Right atrium auricular region (tissue), 2 donors: ENCODE data around the gene ECT2L. TPM values are rescaled to one million over a fixed set of nuclear protein-coding genes. Genes with fewer than 3 reads are reported as not detected.

Experiments
- DNase-seq: peaks from one replicate; pipeline ENCODE4 v3.0.0-alpha.2; 2019; ENCODE audit warnings: low spot score
- H3K27ac ChIP-seq, 2 donors: fragments of 200-600 bp; sonication (generic); 1 replicate in 1 of 2; 2 replicates in 1 of 2; pipeline ENCODE4 v1.5.1; 2016 to 2019
- H3K27me3 ChIP-seq, 2 donors: fragments of 200-600 bp; sonication (generic); one replicate each; pipeline versions ENCODE4 v1.5.1 to v1.6.0; 2017 to 2019
- H3K36me3 ChIP-seq: fragments of 200-600 bp; sonication (generic); one replicate; pipeline ENCODE4 v1.5.1; 2016
- H3K4me1 ChIP-seq, 2 donors: fragments of 200-600 bp; sonication (generic); one replicate each; pipeline versions ENCODE4 v1.5.1 to v1.6.0; 2017 to 2019
- H3K4me3 ChIP-seq, 2 donors: fragments of 200-600 bp; sonication (generic); 1 replicate in 1 of 2; 2 replicates in 1 of 2; pipeline ENCODE4 v1.5.1; 2017 to 2019; ENCODE audit warnings: mild to moderate bottlenecking in 1 of 2, moderate library complexity in 1 of 2
- H3K9me3 ChIP-seq, 2 donors: fragments of 200-600 bp; sonication (generic); one replicate each; pipeline ENCODE4 v1.5.1; 2019
- CTCF ChIP-seq, 2 donors: fragments of 200-600 bp; sonication (generic); IDR thresholded peaks; one replicate each; pipeline ENCODE4 v1.5.1; 2019; ENCODE audit warnings: antibody characterized with exemption in 2 of 2
- total RNA-seq, 2 donors: library from RNA; depleted of rRNA; stranded (reverse); fragments of >200 nt; gene quantifications; one replicate each; pipeline ENCODE4 v1.1.0, GENCODE V29; 2016

Gene ECT2L
- total RNA-seq, 2 donors from 2014 or later = 1.1 to 3.5 TPM

- Histone ChIP-seq H3K4me3 (no peak overlapping the region), H3K36me3 (no peaks in the 10 kb centered on the region), H3K4me1 (peaks cover 0 to 14% of the 10 kb centered on the region in 2 donors), H3K9me3 (no peaks in the 10 kb centered on the region), H3K27me3 (no peaks in the 10 kb centered on the region), H3K27ac (peak overlapping the region in 1 of 2 donors; percentile 48)
- no peak for TF ChIP-seq CTCF (IDR thresholded peaks at IDR 0.05)
- DNase-seq = no peak
These were observed 34.4 kb downstream of the ECT2L start for GRCh38 chr6:138830248-138830647.

GRCh38 chr6:138832182-138832581 is 36.3 kb downstream of the ECT2L start:
- Histone ChIP-seq H3K4me3 (no peak overlapping the region), H3K27ac (peak overlapping the region in 1 of 2 donors; percentile 72), H3K4me1 (peaks cover 0 to 16% of the 10 kb centered on the region in 2 donors), H3K36me3 (no peaks in the 10 kb centered on the region), H3K27me3 (no peaks in the 10 kb centered on the region), H3K9me3 (no peaks in the 10 kb centered on the region)
- no peak for TF ChIP-seq CTCF (IDR thresholded peaks at IDR 0.05)
- DNase-seq = no peak

DNA sequence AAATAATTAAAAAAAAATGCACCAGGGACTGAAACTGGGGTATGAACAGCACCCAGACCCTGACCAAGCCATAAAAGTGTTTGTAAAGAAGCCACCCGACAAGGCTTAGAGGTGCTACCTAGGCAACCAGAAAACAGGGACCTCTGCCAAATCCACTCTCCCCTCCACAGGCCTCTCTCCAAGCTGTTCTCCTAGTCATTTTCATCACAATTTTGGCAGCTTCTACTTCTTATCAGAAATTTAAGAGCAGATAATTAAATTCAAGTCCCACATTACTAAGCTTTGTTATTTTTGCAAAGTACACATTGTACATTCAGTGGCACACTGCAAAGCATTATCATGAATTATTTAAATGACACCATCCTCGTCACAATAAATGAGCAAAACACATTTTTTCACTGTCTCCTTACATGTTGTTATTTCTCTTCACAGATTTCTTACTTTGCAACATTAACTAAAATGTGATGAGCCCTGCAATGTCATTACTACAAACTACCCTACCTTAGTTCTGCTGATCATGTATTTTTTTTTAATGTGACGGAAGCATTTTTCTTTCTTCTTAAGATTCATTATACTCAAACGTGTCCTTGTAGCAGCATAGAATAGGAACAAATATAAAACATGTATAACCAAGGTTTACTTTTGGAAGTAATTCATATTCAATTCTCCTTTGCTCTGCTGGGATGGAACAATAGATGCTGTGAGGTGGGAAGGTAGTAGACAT is 38.1 kb downstream of the ECT2L start:
- Histone ChIP-seq H3K4me3 (peak overlapping the region in 1 of 2 donors; percentile 11), H3K27me3 (no peaks in the 10 kb centered on the region), H3K36me3 (no peaks in the 10 kb centered on the region), H3K9me3 (no peaks in the 10 kb centered on the region), H3K27ac (peak overlapping the region; percentile 53 to 72), H3K4me1 (peaks cover 0 to 16% of the 10 kb centered on the region in 2 donors)
- no peak for DNase-seq
- no peak for TF ChIP-seq CTCF (IDR thresholded peaks at IDR 0.05)

DNA sequence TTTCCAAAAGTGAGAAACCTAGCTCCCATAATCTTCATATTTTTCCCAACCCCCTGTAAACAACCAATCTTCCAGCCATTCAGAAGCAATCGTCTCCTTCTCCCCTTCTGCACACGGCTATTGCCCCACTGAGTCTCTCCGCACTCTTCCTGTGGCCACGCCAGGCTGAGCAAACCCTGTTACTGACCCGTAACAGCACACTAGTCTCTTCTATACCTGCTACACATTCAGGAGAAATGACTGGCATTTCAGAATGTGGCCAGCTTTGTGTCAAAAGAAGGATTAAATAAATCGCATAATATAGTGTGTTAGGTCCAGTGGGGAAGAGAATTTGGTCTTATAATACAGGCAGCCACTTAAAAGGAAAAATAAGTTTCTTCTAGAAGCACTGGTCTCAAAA is 41.4 kb downstream of the ECT2L start:
- H3K27me3 ChIP-seq = no peaks in the 10 kb centered on the region
- no peak for DNase-seq
- H3K4me3 ChIP-seq = no peak overlapping the region
- no peak for TF ChIP-seq CTCF (IDR thresholded peaks at IDR 0.05)
- H3K27ac ChIP-seq = no peak overlapping the region
- no peaks in the 10 kb centered on the region for H3K9me3 ChIP-seq
- H3K36me3 ChIP-seq = no peaks in the 10 kb centered on the region
- H3K4me1 ChIP-seq = peaks cover 0 to 16% of the 10 kb centered on the region in 2 donors

DNA sequence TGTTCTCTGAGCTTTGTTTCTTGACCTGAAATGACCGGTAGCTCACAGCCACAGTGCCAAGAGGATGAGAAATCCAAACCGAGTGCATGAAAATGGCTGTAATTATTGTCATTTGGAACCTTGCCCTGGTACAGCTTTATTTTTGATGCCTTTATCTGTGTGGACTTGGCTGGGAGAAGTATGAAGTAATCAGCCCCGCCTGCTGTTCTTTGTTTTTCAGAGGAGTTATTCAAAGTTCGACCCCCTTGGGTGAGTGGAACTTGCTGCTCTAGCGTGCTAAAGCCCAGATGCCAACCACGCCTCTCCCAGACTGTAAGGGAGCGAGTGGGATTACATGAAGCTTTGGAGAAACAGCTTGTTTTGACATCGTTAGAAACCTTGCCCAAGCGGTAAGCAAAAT is 48.3 kb downstream of the ECT2L start:
- TF ChIP-seq CTCF (IDR thresholded peaks at IDR 0.05) = no peak
- Histone ChIP-seq H3K27ac (peak overlapping the region; percentile 63 to 78), H3K4me3 (peak overlapping the region in 1 of 2 donors; percentile 19), H3K9me3 (no peaks in the 10 kb centered on the region), H3K4me1 (peaks cover 0 to 11% of the 10 kb centered on the region in 2 donors), H3K27me3 (no peaks in the 10 kb centered on the region), H3K36me3 (no peaks in the 10 kb centered on the region)
- DNase-seq = no peak

DNA sequence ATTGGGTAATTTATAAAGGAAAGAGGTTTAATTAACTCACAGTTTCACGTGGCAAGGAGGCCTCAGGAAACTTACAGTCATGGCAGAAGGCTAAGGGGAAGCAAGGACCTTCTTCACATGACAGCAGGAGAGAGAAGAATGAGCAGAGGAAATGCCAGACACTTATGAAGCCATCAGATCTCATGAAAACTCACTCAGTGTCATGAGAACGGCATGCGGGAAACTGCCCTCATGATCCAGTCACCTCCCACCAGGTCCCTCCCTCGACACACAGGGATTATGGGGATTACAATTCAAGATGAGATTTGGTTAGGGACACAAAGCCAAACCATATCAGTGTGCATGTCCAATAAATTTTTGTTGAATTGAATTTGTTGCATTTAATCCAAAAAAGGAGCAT is 52.0 kb downstream of the ECT2L start:
- no peak for DNase-seq
- Histone ChIP-seq H3K4me3 (no peak overlapping the region), H3K27me3 (no peaks in the 10 kb centered on the region), H3K27ac (no peak overlapping the region), H3K36me3 (no peaks in the 10 kb centered on the region), H3K9me3 (no peaks in the 10 kb centered on the region), H3K4me1 (peaks cover 0 to 11% of the 10 kb centered on the region in 2 donors)
- TF ChIP-seq CTCF (IDR thresholded peaks at IDR 0.05) = no peak
